GM19397 (cell line): ENCODE data around the gene EXO1.
A peak's percentile ranks its signal among the peaks of the same experiment; 100 is the strongest.
"Not testable (repeated sequence)": the region's sequence is repeated elsewhere in the genome, so short reads cannot be mapped to it uniquely, and the experiment has no call there.

Experiments used
- ATAC-seq: cut with Tn5 transposase; IDR thresholded peaks from one replicate; pipeline ENCODE4 v1.9.1; 2021; ENCODE audit warnings: mild to moderate bottlenecking, moderate library complexity; ENCODE audit not compliant: unreplicated experiment

Gene EXO1

GRCh38 chr1:241834733-241835377 is 13.1 kb upstream of the EXO1 start:
- ATAC-seq, result no peak

- no peak for ATAC-seq
Observed at GRCh38 chr1:241836941-241837340, 11.1 kb upstream of the EXO1 start.

- no peak for ATAC-seq
Observed at GRCh38 chr1:241837416-241837815, 10.6 kb upstream of the EXO1 start.

GRCh38 chr1:241837901-241838300 is 10.1 kb upstream of the EXO1 start:
- ATAC-seq, result no peak

GRCh38 chr1:241838897-241839296 is 9.1 kb upstream of the EXO1 start:
- ATAC-seq, result no peak

GRCh38 chr1:241839369-241839979 is 8.5 kb upstream of the EXO1 start:
- ATAC-seq, result peak; percentile 67

GRCh38 chr1:241840164-241840563 is 7.8 kb upstream of the EXO1 start:
- no peak for ATAC-seq

- ATAC-seq, result no peak
Observed at GRCh38 chr1:241841691-241842090, 6.3 kb upstream of the EXO1 start.

GRCh38 chr1:241842565-241842964 is 5.4 kb upstream of the EXO1 start:
- no peak for ATAC-seq

- no peak for ATAC-seq
Observed at GRCh38 chr1:241844593-241844992, 3.4 kb upstream of the EXO1 start.

GRCh38 chr1:241846375-241846774 is 1.6 kb upstream of the EXO1 start:
- ATAC-seq, result no peak

DNA sequence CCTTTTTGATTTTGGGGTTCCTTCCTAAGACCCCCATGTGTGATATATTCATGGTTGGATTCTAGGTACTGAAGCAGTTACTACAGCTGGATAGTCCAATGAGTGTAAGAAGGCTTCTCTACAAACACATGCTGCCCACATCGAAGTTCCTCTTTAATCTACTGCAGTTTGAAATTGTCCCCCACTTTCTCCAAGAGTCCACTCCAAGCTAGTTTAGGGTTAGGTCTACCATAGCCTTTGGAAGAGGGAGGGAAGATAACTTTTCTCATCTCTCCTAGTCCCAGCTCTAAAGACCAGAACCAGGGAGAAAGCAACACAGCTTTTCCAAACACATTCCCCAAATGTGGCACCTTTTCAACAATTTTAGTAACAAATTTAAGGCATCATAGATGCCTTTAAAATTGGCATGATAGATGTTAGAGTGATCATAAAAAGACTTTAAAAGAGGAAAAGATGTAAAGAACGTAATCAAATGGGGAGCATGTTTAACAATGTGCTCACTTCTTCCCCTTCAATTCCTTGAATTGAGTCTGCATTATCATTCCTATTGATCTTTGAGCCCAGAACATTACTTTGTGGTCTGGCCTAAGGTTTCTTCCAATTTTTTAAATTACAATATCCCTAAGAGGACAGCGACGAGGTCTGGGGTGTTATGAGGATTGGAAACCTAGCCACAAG is 1.0 kb upstream of the EXO1 start:
- no peak for ATAC-seq

DNA sequence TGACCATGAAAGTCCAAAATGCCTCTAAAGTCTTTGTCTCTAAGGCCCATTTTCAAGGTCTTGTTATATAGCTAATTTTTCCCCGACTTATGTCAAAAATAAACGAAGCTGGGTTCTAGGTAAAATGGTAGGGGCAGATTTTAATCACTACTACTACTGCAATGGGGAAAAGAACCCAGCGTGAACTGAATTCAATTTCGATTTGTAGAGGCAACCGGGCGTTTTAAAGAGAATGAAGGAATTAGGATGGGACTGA is 536 bp upstream of the EXO1 start:
- ATAC-seq, result no peak

GRCh38 chr1:241848686-241849344 is 811 bp downstream of the EXO1 start:
- no peak for ATAC-seq

- no peak for ATAC-seq
Observed at GRCh38 chr1:241849345-241849695, 1.3 kb downstream of the EXO1 start.

DNA sequence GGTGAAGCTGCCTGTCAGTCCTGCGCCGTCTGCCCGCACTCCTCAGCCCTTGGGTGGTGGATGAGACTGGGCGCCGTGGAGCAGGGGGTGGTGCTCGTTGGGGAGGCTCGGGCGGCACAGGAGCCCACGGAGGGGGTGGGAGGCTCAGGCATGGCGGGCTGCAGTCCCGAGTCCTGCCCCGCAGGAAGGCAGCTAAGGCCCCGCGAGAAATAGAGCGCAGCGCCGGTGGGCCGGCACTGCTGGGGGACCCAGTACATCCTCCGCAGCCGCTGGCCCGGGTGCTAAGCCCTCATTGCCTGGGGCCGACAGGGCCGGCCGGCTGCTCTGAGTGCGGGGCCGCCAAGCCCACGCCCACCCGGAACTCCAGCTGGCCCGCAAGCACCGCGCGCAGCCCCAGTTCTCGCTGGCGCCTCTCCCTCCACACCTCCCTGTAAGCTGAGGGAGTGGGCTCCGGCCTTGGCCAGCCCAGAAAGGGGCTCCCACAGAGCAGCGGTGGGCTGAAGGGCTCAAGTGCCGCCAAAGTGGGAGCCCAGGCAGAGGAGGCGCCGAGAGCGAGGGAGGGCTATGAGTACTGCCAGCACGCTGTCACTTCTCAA is 7.6 kb downstream of the EXO1 start:
- not testable (repeated sequence) for ATAC-seq

DNA sequence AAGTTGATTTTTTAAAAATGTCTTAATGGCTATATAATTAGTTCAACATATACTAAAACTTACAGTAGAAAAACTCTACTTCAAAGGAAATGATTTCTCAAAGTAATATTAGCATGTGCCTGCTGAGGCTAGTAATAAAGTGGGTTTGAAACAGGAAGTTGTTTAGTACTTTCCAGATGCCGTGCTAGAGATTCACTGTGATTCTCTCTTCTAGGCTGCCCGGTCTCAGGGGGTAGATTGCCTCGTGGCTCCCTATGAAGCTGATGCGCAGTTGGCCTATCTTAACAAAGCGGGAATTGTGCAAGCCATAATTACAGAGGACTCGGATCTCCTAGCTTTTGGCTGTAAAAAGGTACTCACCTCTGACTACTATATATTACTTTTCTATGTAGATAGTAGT is 9.1 kb downstream of the EXO1 start:
- ATAC-seq, result no peak

GRCh38 chr1:241860922-241861321 is 12.9 kb downstream of the EXO1 start:
- no peak for ATAC-seq

- ATAC-seq, result no peak
Observed at GRCh38 chr1:241869022-241869421, 21.0 kb downstream of the EXO1 start.

DNA sequence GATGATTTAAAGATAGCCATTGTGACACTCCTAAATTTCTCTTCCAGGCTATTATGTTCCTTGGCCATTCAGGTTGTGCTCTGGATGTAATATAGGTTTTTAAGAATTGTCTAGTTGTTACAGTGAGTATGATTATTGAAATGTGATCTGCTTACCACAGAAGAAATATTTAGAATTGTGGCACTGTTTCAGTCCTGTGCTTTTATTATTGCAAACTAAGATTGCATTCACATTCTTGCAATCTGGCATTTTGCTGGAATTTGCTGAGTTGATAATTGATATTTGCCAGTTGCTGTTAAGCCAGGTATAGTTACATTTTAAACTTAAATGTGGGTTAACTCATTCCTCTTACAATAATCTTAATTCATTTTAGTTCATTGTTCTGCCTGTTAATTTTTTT is 22.3 kb downstream of the EXO1 start:
- no peak for ATAC-seq

DNA sequence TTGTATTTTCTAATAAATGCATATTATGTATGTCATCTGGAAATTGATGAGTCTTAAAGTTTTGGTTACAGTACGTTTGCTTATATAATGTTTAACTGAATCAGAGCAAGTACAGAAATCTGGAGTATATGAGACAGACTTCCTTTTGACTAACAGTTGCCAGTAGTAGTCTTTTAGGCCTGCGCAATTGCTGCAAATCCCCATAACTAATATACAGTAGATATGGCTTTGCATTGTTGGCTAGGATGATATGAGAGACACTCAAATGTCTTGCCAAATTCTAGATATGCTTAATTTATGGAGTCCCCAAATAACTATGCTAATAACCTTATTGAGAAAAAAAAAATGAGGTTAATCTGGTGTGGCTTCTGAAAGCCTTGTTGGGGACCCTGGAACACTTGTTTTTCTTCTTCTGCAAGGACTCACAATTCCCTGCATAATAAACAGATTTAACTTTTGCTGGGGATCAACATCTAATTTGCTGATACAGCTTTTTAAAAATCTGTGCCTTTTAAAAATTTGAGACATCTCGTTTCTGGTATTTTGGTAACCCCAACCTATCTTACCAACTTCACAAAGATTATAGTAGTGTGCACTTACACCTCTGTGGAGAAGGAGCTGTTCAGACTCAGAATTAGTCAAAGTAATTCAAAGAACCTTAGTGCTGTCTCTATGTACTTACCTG is 22.9 kb downstream of the EXO1 start:
- ATAC-seq, result no peak
